T-helper 1 cell treated with Interleukin-12 subunit alpha and Interleukin-12 subunit beta and Interleukin-4 antibody, amounts not matched to agents 30 μg/mL and 1 μg/mL, for 36 hours (primary cell): Measurements from ENCODE around the gene FAM13A.

Source experiments
- H3K27ac Mint-ChIP-seq: one replicate; pipeline ENCODE4 v1.8.0; 2021; ENCODE audit warnings: mild to moderate bottlenecking, mixed read lengths
- H3K27me3 Mint-ChIP-seq: one replicate; pipeline ENCODE4 v1.8.0; 2021; ENCODE audit warnings: low read depth, mixed read lengths
- H3K36me3 Mint-ChIP-seq: one replicate; pipeline ENCODE4 v1.8.0; 2021; ENCODE audit warnings: low read depth, mixed read lengths
- H3K4me1 Mint-ChIP-seq: one replicate; pipeline ENCODE4 v1.8.0; 2021; ENCODE audit warnings: low read depth, mixed read lengths
- H3K4me3 Mint-ChIP-seq: one replicate; pipeline ENCODE4 v1.8.0; 2021; ENCODE audit warnings: mild to moderate bottlenecking, moderate library complexity, mixed read lengths
- H3K9me3 Mint-ChIP-seq: one replicate; pipeline ENCODE4 v1.8.0; 2021; ENCODE audit warnings: mixed read lengths

The FAM13A gene

GRCh38 chr4:88792821-88793220 lies 264.2 kb downstream of the FAM13A start:
- Mint-ChIP-seq H3K9me3 (no peaks in the 10 kb centered on the region), H3K4me3 (no peak overlapping the region), H3K4me1 (peaks cover 16% of the 10 kb centered on the region), H3K36me3 (peaks cover 20% of the 10 kb centered on the region), H3K27me3 (peaks cover 20% of the 10 kb centered on the region), H3K27ac (no peak overlapping the region)

- Mint-ChIP-seq H3K4me1 (peaks cover 18% of the 10 kb centered on the region), H3K4me3 (peak overlapping the region; percentile 12), H3K9me3 (no peaks in the 10 kb centered on the region), H3K27me3 (peaks cover 16% of the 10 kb centered on the region), H3K36me3 (peaks cover 19% of the 10 kb centered on the region), H3K27ac (no peak overlapping the region)
Measured at GRCh38 chr4:88792268-88792781, 264.7 kb downstream of the FAM13A start.

- Mint-ChIP-seq H3K9me3 (no peaks in the 10 kb centered on the region), H3K27me3 (peaks cover 8% of the 10 kb centered on the region), H3K4me1 (peaks cover 18% of the 10 kb centered on the region), H3K36me3 (peaks cover 20% of the 10 kb centered on the region), H3K27ac (no peak overlapping the region), H3K4me3 (no peak overlapping the region)
Measured at GRCh38 chr4:88791274-88791673, 265.7 kb downstream of the FAM13A start.

GRCh38 chr4:88788895-88789294 lies 268.1 kb downstream of the FAM13A start:
- Mint-ChIP-seq H3K27me3 (peaks cover 8% of the 10 kb centered on the region), H3K36me3 (peaks cover 32% of the 10 kb centered on the region), H3K9me3 (no peaks in the 10 kb centered on the region), H3K27ac (no peak overlapping the region), H3K4me3 (no peak overlapping the region), H3K4me1 (peaks cover 18% of the 10 kb centered on the region)

- Mint-ChIP-seq H3K9me3 (no peaks in the 10 kb centered on the region), H3K36me3 (peaks cover 33% of the 10 kb centered on the region), H3K27ac (no peak overlapping the region), H3K27me3 (peaks cover 8% of the 10 kb centered on the region), H3K4me1 (peaks cover 15% of the 10 kb centered on the region), H3K4me3 (no peak overlapping the region)
Measured at GRCh38 chr4:88788424-88788823, 268.6 kb downstream of the FAM13A start.

GRCh38 chr4:88786011-88786410 lies 271.0 kb downstream of the FAM13A start:
- H3K27ac Mint-ChIP-seq = no peak overlapping the region

GRCh38 chr4:88780389-88780788 lies 276.6 kb downstream of the FAM13A start:
- H3K27me3 Mint-ChIP-seq = no peaks in the 10 kb centered on the region
- H3K4me3 Mint-ChIP-seq = no peak overlapping the region
- no peaks in the 10 kb centered on the region for H3K4me1 Mint-ChIP-seq
- no peak overlapping the region for H3K27ac Mint-ChIP-seq
- H3K9me3 Mint-ChIP-seq = no peaks in the 10 kb centered on the region
- H3K36me3 Mint-ChIP-seq = peaks cover 13% of the 10 kb centered on the region

More at GRCh38 chr4:88786011-88786410, 271.0 kb downstream of the FAM13A start:
- no peaks in the 10 kb centered on the region for H3K27me3 Mint-ChIP-seq
- H3K36me3 Mint-ChIP-seq = peaks cover 30% of the 10 kb centered on the region
- H3K9me3 Mint-ChIP-seq = no peaks in the 10 kb centered on the region
- H3K4me3 Mint-ChIP-seq = no peak overlapping the region
- peaks cover 2% of the 10 kb centered on the region for H3K4me1 Mint-ChIP-seq

- H3K27me3 Mint-ChIP-seq = no peaks in the 10 kb centered on the region
- no peaks in the 10 kb centered on the region for H3K9me3 Mint-ChIP-seq
- no peak overlapping the region for H3K27ac Mint-ChIP-seq
- H3K4me1 Mint-ChIP-seq = no peaks in the 10 kb centered on the region
- H3K4me3 Mint-ChIP-seq = no peak overlapping the region
- H3K36me3 Mint-ChIP-seq = peaks cover 18% of the 10 kb centered on the region
Measured at GRCh38 chr4:88779431-88779830, 277.6 kb downstream of the FAM13A start.

- H3K9me3 Mint-ChIP-seq = no peaks in the 10 kb centered on the region
- H3K27ac Mint-ChIP-seq = no peak overlapping the region
- H3K36me3 Mint-ChIP-seq = peaks cover 34% of the 10 kb centered on the region
- no peaks in the 10 kb centered on the region for H3K4me1 Mint-ChIP-seq
- no peak overlapping the region for H3K4me3 Mint-ChIP-seq
- no peaks in the 10 kb centered on the region for H3K27me3 Mint-ChIP-seq
Measured at GRCh38 chr4:88775529-88775928, 281.5 kb downstream of the FAM13A start.

- no peak overlapping the region for H3K4me3 Mint-ChIP-seq
- peaks cover 29% of the 10 kb centered on the region for H3K36me3 Mint-ChIP-seq
- no peaks in the 10 kb centered on the region for H3K27me3 Mint-ChIP-seq
- no peaks in the 10 kb centered on the region for H3K9me3 Mint-ChIP-seq
- no peak overlapping the region for H3K27ac Mint-ChIP-seq
- no peaks in the 10 kb centered on the region for H3K4me1 Mint-ChIP-seq
Measured at GRCh38 chr4:88775026-88775425, 282.0 kb downstream of the FAM13A start.

- Mint-ChIP-seq H3K27me3 (no peaks in the 10 kb centered on the region), H3K9me3 (no peaks in the 10 kb centered on the region), H3K4me3 (no peak overlapping the region), H3K27ac (no peak overlapping the region), H3K4me1 (no peaks in the 10 kb centered on the region), H3K36me3 (peaks cover 31% of the 10 kb centered on the region)
Measured at GRCh38 chr4:88771883-88772450, 285.0 kb downstream of the FAM13A start.

- Mint-ChIP-seq H3K9me3 (no peaks in the 10 kb centered on the region), H3K4me1 (no peaks in the 10 kb centered on the region), H3K36me3 (peaks cover 16% of the 10 kb centered on the region), H3K27ac (no peak overlapping the region), H3K27me3 (peaks cover 6% of the 10 kb centered on the region), H3K4me3 (no peak overlapping the region)
Measured at GRCh38 chr4:88765729-88766128, 291.3 kb downstream of the FAM13A start.

- Mint-ChIP-seq H3K27me3 (peaks cover 6% of the 10 kb centered on the region), H3K4me1 (no peaks in the 10 kb centered on the region), H3K36me3 (peaks cover 19% of the 10 kb centered on the region), H3K9me3 (no peaks in the 10 kb centered on the region), H3K27ac (no peak overlapping the region), H3K4me3 (no peak overlapping the region)
Measured at GRCh38 chr4:88763075-88763474, 293.9 kb downstream of the FAM13A start.

GRCh38 chr4:88761861-88762523 lies 295.0 kb downstream of the FAM13A start:
- Mint-ChIP-seq H3K9me3 (no peaks in the 10 kb centered on the region), H3K27me3 (peaks cover 6% of the 10 kb centered on the region), H3K27ac (no peak overlapping the region), H3K36me3 (peaks cover 20% of the 10 kb centered on the region), H3K4me3 (no peak overlapping the region), H3K4me1 (no peaks in the 10 kb centered on the region)

GRCh38 chr4:88761342-88761741 lies 295.6 kb downstream of the FAM13A start:
- no peaks in the 10 kb centered on the region for H3K4me1 Mint-ChIP-seq
- no peaks in the 10 kb centered on the region for H3K9me3 Mint-ChIP-seq
- H3K4me3 Mint-ChIP-seq = no peak overlapping the region
- H3K27ac Mint-ChIP-seq = no peak overlapping the region
- peaks cover 17% of the 10 kb centered on the region for H3K36me3 Mint-ChIP-seq
- H3K27me3 Mint-ChIP-seq = peaks cover 6% of the 10 kb centered on the region
